Gastrocnemius medialis (tissue), 4 donors: ENCODE measurements around the gene MOB3B. TPM values are rescaled to one million over a fixed set of nuclear protein-coding genes. Genes with fewer than 3 reads are reported as not detected.

Experiments
- ATAC-seq, 2 donors: fragments of 150-250 bp; one replicate each; pipeline ENCODE4 v1.9.1; 2016
- DNase-seq, 2 donors: peaks; one replicate each; pipeline ENCODE4 v3.0.0-alpha.2; 2019
- H3K27ac ChIP-seq, 4 donors: fragments of 200-600 bp; sonication (generic); 1 replicate in 1 of 4; 2 replicates in 3 of 4; pipeline ENCODE4 v1.5.1; 2016 to 2018; ENCODE audit warnings: mild to moderate bottlenecking in 2 of 4, moderate library complexity in 1 of 4
- H3K27me3 ChIP-seq, 3 donors: fragments of 200-600 bp; sonication (generic) in 2 of 3; 1 replicate in 1 of 3; 2 replicates in 2 of 3; pipeline versions ENCODE4 v1.5.1 to v1.6.0; 2016 to 2019; ENCODE audit warnings: mild to moderate bottlenecking in 1 of 3, moderate library complexity in 1 of 3
- H3K36me3 ChIP-seq, 2 donors: fragments of 200-600 bp; sonication (generic) in 1 of 2; one replicate each; pipeline ENCODE4 v1.5.1; 2017 to 2018
- H3K4me1 ChIP-seq, 2 donors: fragments of 200-600 bp; sonication (generic) in 1 of 2; one replicate each; pipeline ENCODE4 v1.5.1; 2016 to 2017; ENCODE audit warnings: mild to moderate bottlenecking in 2 of 2
- H3K4me3 ChIP-seq, 4 donors: fragments of 200-600 bp; sonication (generic) in 3 of 4; 1 replicate in 1 of 4; 2 replicates in 3 of 4; pipeline ENCODE4 v1.5.1; 2016 to 2019; ENCODE audit warnings: mild to moderate bottlenecking in 2 of 4
- H3K9me3 ChIP-seq, 3 donors: fragments of 200-600 bp; sonication (generic) in 2 of 3; 1 replicate in 1 of 3; 2 replicates in 2 of 3; pipeline ENCODE4 v1.5.1; 2016 to 2019
- POLR2A ChIP-seq, 2 donors: fragments of 450-650 bp; IDR thresholded peaks; one replicate each; pipeline ENCODE4 v1.6.1; 2017; ENCODE audit warnings: antibody characterized with exemption in 2 of 2, mild to moderate bottlenecking in 2 of 2, moderate library complexity in 2 of 2
- in situ Hi-C, 4 donors: fragments of 200-750 bp; cut with MboI; loops; one replicate each; pipeline versions ENCODE4 v1.15.0 to v1.8.0; 2017; ENCODE audit warnings: low sequenced_read_pairs in 4 of 4
- intact Hi-C: fragments of 100-400 bp; cut with DNase I; formaldehyde crosslinking; loops from one replicate; pipeline ENCODE4 v1.15.1; 2023; ENCODE audit warnings: low total_unique reads
- total RNA-seq, 4 donors: library from RNA; depleted of rRNA; stranded (reverse); fragments of >200 nt; gene quantifications; one replicate each; pipeline versions ENCODE4 v1.1.0 to v1.2.3, GENCODE V29; 2016
- TF ChIP-seq, protein P1 (sequence below), 5 experiments: fragments of 450-650 bp in 3 of 5; fragments of 200-600 bp in 2 of 5; sonication (generic) in 2 of 5; IDR thresholded peaks in 4 of 5; conservative IDR thresholded peaks in 1 of 5; 1 replicate in 4 of 5; 2 replicates in 1 of 5; pipeline ENCODE4 v1.5.1; 2016 to 2019; ENCODE audit warnings: antibody characterized with exemption in 5 of 5, mild to moderate bottlenecking in 3 of 5, moderate library complexity in 3 of 5

MOB3B gene
- total RNA-seq, 4 donors from 2014 or later: 3.4 to 16.3 (median 12.7) TPM

DNA sequence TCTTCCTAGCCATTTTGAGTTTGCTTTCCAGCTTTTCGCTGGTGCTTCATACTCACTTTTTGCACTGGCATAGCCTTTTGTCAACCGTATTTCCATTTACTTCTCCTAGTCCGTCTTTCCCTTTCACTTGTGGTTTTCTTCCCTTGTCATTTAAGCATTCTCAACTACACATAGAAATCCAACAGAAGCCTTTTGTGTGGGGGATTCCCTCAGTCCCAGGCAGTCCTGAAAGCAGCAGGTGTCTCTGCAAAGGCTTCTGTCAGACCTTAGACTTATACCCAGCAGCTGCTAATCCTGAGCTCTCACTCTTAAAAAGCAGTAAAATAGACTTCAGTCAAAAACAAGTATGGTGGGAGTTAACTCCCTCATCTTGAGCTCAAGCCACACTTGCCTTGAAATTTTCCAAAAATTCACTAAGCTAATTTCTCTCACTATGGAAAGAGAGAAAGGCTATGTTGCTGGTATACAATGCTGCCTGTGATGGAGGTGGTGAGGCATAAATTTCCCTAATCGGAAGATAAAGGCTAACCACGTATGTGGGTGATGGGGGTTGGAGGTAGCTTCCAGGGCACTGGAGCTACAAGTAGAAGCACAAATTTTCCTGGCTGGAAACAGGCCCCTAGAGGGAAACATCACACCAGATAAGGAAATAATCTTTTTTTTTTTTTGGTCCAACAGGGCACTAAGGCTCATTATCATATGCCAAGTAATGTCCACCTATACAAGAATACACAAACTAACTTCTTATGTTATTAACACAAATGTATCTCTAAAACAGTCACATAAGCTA is 40.3 kb downstream of the MOB3B start:
- DNase-seq (no peak), ATAC-seq (no peak)
- intact Hi-C loops: no loop called here
- no peak overlapping the region for H3K4me3 ChIP-seq
- in situ Hi-C loops: no loop called here
- TF ChIP-seq, protein P1, sequence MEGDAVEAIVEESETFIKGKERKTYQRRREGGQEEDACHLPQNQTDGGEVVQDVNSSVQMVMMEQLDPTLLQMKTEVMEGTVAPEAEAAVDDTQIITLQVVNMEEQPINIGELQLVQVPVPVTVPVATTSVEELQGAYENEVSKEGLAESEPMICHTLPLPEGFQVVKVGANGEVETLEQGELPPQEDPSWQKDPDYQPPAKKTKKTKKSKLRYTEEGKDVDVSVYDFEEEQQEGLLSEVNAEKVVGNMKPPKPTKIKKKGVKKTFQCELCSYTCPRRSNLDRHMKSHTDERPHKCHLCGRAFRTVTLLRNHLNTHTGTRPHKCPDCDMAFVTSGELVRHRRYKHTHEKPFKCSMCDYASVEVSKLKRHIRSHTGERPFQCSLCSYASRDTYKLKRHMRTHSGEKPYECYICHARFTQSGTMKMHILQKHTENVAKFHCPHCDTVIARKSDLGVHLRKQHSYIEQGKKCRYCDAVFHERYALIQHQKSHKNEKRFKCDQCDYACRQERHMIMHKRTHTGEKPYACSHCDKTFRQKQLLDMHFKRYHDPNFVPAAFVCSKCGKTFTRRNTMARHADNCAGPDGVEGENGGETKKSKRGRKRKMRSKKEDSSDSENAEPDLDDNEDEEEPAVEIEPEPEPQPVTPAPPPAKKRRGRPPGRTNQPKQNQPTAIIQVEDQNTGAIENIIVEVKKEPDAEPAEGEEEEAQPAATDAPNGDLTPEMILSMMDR (IDR thresholded peaks at IDR 0.05 in 4 of 5, conservative IDR thresholded peaks at IDR 0.05 in 1 of 5): no peak
- no peak for TF ChIP-seq POLR2A (IDR thresholded peaks at IDR 0.05)
- H3K36me3 ChIP-seq: no peaks in the 10 kb centered on the region
- H3K27ac ChIP-seq: no peak overlapping the region
- H3K4me1 ChIP-seq: no peaks in the 10 kb centered on the region
- no peaks in the 10 kb centered on the region for H3K9me3 ChIP-seq
- no peaks in the 10 kb centered on the region for H3K27me3 ChIP-seq

DNA sequence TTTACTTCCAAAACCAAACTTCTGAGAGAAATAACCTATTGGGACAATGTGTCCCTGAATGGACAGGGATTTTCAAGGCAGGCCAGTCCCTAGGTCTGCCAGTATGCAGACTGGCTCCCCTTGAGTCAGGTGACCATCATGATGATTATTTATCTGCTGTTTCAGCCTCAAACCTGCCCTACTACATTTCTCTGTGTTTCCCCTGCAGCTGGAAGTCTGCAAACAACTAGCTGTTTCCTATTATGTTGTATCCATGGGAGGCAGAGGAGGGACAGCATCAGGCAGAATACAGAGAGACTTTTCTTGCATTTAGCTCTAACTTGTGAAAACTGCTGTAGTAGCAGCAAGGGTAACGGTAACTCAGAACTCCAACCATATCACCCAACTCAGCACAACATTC is 41.7 kb downstream of the MOB3B start:
- H3K9me3 ChIP-seq: no peaks in the 10 kb centered on the region
- no peak overlapping the region for H3K27ac ChIP-seq
- intact Hi-C loops (no loop called here), in situ Hi-C loops (no loop called here)
- no peak overlapping the region for H3K4me3 ChIP-seq
- no peak for DNase-seq
- no peaks in the 10 kb centered on the region for H3K27me3 ChIP-seq
- TF ChIP-seq, protein P1 (IDR thresholded peaks at IDR 0.05 in 4 of 5, conservative IDR thresholded peaks at IDR 0.05 in 1 of 5): no peak
- no peak for TF ChIP-seq POLR2A (IDR thresholded peaks at IDR 0.05)
- no peaks in the 10 kb centered on the region for H3K4me1 ChIP-seq
- H3K36me3 ChIP-seq: no peaks in the 10 kb centered on the region
- no peak for ATAC-seq

DNA sequence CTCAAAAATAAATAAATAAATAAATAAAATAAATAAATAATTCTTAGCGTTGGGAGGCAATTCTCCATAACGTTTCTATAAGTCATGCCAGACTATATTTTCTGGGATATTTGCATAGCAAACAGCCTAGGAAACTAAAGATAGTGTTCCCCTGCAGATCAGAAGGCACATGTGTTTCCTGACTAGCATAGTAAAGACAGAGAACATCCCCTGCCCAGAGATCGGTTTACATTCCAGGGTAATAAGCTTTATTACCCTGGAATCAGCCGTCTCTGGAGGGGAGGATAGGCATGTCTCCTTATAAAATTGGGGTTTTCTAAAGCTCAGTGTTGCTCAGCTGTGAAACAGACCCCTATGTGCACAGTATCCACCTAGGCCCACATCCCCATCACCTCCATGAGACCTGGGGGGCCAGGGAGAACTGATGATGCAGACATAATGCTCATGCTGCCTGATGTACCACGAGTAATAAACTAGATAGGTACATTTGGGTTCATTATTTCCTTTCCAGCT is 42.4 kb downstream of the MOB3B start:
- H3K9me3 ChIP-seq: no peaks in the 10 kb centered on the region
- H3K27me3 ChIP-seq: no peaks in the 10 kb centered on the region
- in situ Hi-C loops: no loop called here
- intact Hi-C loops: no loop called here
- TF ChIP-seq, protein P1 (IDR thresholded peaks at IDR 0.05 in 4 of 5, conservative IDR thresholded peaks at IDR 0.05 in 1 of 5): no peak
- TF ChIP-seq POLR2A (IDR thresholded peaks at IDR 0.05): no peak
- H3K4me3 ChIP-seq: no peak overlapping the region
- no peak overlapping the region for H3K27ac ChIP-seq
- ATAC-seq (no peak), DNase-seq (no peak)
- no peaks in the 10 kb centered on the region for H3K4me1 ChIP-seq
- H3K36me3 ChIP-seq: no peaks in the 10 kb centered on the region

DNA sequence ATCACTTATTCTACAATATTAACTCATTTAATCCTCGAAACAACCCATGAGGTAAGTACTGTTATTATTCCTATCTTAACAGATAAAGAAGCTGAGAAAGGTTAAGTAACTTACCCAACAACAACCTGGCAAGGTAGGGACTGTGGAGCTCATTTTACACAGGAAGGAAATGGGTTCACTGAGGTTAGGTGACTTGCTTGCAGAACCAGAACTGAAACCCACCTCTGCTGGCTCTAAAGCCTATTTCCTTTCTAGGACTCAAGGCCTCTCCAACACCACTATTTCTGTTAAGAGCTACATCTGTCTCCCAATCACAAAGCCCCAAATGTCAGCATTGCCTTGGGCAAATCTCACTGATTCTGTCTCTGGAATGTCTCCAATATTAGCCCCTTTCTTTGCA is 44.5 kb downstream of the MOB3B start:
- in situ Hi-C loops: no loop called here
- Histone ChIP-seq H3K27me3 (no peaks in the 10 kb centered on the region), H3K27ac (no peak overlapping the region), H3K9me3 (no peaks in the 10 kb centered on the region), H3K36me3 (no peaks in the 10 kb centered on the region), H3K4me1 (no peaks in the 10 kb centered on the region), H3K4me3 (no peak overlapping the region)
- DNase-seq (no peak), ATAC-seq (no peak)
- TF ChIP-seq, protein P1 (IDR thresholded peaks at IDR 0.05 in 4 of 5, conservative IDR thresholded peaks at IDR 0.05 in 1 of 5): no peak
- no peak for TF ChIP-seq POLR2A (IDR thresholded peaks at IDR 0.05)
- intact Hi-C loops: no loop called here
